Loucy (cell line): Measurements from ENCODE around the gene ENPP3.

Experiments used
- H2AFZ ChIP-seq: fragments of 200-600 bp; sonication (generic); 2 replicates; pipeline ENCODE4 v1.6.0; 2016; ENCODE audit warnings: antibody characterized with exemption, mild to moderate bottlenecking, low read length, moderate library complexity
- H3F3A ChIP-seq: fragments of 200-600 bp; 2 replicates; pipeline ENCODE4 v1.6.0; 2016; ENCODE audit warnings: antibody characterized with exemption, low read depth, mild to moderate bottlenecking
- H3K27me3 ChIP-seq: fragments of 200-600 bp; sonication (generic); 2 replicates; pipeline ENCODE4 v1.6.1; 2014; ENCODE audit warnings: low read length, mild to moderate bottlenecking; ENCODE audit not compliant: insufficient read depth, poor library complexity, severe bottlenecking
- H3K36me3 ChIP-seq: fragments of 200-600 bp; sonication (generic); 2 replicates; pipeline ENCODE4 v1.6.1; 2016; ENCODE audit warnings: low read length; ENCODE audit not compliant: insufficient read depth
- H3K4me1 ChIP-seq: fragments of 200-600 bp; sonication (generic); 2 replicates; pipeline ENCODE4 v1.5.1; 2014; ENCODE audit warnings: low read length, mild to moderate bottlenecking; ENCODE audit not compliant: insufficient read depth, poor library complexity, severe bottlenecking
- H3K4me2 ChIP-seq: fragments of 200-600 bp; sonication (generic); 2 replicates; pipeline ENCODE4 v1.6.0; 2014; ENCODE audit warnings: antibody characterized with exemption, low read length, low read depth, mild to moderate bottlenecking; ENCODE audit not compliant: poor library complexity, severe bottlenecking
- H3K4me3 ChIP-seq: fragments of 200-600 bp; sonication (generic); 2 replicates; pipeline ENCODE4 v1.5.1; 2014; ENCODE audit warnings: low read length, mild to moderate bottlenecking, mixed read lengths; ENCODE audit not compliant: poor library complexity, severe bottlenecking
- H3K79me2 ChIP-seq: fragments of 200-600 bp; sonication (generic); 2 replicates; pipeline ENCODE4 v1.6.1; 2014; ENCODE audit warnings: low read length; ENCODE audit not compliant: insufficient read depth
- H3K9ac ChIP-seq: fragments of 200-600 bp; sonication (generic); 2 replicates; pipeline ENCODE4 v1.6.0; 2014; ENCODE audit warnings: mild to moderate bottlenecking, low read depth, low read length, moderate library complexity; ENCODE audit not compliant: poor library complexity, severe bottlenecking
- H3K9me2 ChIP-seq: fragments of 200-600 bp; sonication (generic); replicated peaks from 2 replicates; pipeline ENCODE4 v1.6.1; 2016; ENCODE audit warnings: low read depth, low read length, mixed read lengths
- H3K9me3 ChIP-seq: fragments of 200-600 bp; sonication (generic); 2 replicates; pipeline ENCODE4 v1.6.1; 2014; ENCODE audit warnings: mild to moderate bottlenecking, antibody characterized with exemption, low read length, low read depth; ENCODE audit not compliant: insufficient read depth
- H4K20me1 ChIP-seq: fragments of 200-600 bp; sonication (generic); 2 replicates; pipeline ENCODE4 v1.6.0; 2014; ENCODE audit warnings: antibody characterized with exemption, low read length, mild to moderate bottlenecking; ENCODE audit not compliant: insufficient read depth, poor library complexity, severe bottlenecking
- CTCF ChIP-seq: fragments of 200-600 bp; sonication (generic); conservative IDR thresholded peaks from 2 replicates; pipeline ENCODE4 v1.5.1; 2014; ENCODE audit warnings: mild to moderate bottlenecking, antibody characterized with exemption, low read length
- EZH2phosphoT487 ChIP-seq: fragments of 200-600 bp; IDR thresholded peaks from 2 replicates; pipeline ENCODE4 v1.6.1; 2018; ENCODE audit warnings: antibody characterized with exemption, mild to moderate bottlenecking, moderate library complexity, borderline replicate concordance

Gene ENPP3

GRCh38 chr6:131765081-131765803, 128.1 kb downstream of the ENPP3 start:
- H2AFZ ChIP-seq = no peak overlapping the region
- no peak overlapping the region for H3K4me2 ChIP-seq
- H3K79me2 ChIP-seq = no peaks in the 10 kb centered on the region
- TF ChIP-seq EZH2phosphoT487 (no peak), CTCF (no peak)
- no peaks in the 10 kb centered on the region for H3K9me3 ChIP-seq
- no peaks in the 10 kb centered on the region for H3K36me3 ChIP-seq
- H3K27me3 ChIP-seq = peaks cover 16% of the 10 kb centered on the region
- no peaks in the 10 kb centered on the region for H3F3A ChIP-seq
- H3K4me3 ChIP-seq = no peak overlapping the region
- no peak overlapping the region for H3K9ac ChIP-seq
- H4K20me1 ChIP-seq = no peaks in the 10 kb centered on the region
- no peaks in the 10 kb centered on the region for H3K9me2 ChIP-seq
- no peaks in the 10 kb centered on the region for H3K4me1 ChIP-seq

- Histone ChIP-seq H4K20me1 (no peaks in the 10 kb centered on the region), H3K9me3 (no peaks in the 10 kb centered on the region), H3K4me2 (no peak overlapping the region), H3K36me3 (no peaks in the 10 kb centered on the region), H3K79me2 (no peaks in the 10 kb centered on the region), H3K9ac (no peak overlapping the region), H3K4me1 (no peaks in the 10 kb centered on the region), H3K4me3 (no peak overlapping the region), H3K9me2 (no peaks in the 10 kb centered on the region), H3F3A (no peaks in the 10 kb centered on the region), H2AFZ (no peak overlapping the region), H3K27me3 (peaks cover 21% of the 10 kb centered on the region)
- TF ChIP-seq EZH2phosphoT487 = no peak
- TF ChIP-seq CTCF = no peak
Observed at GRCh38 chr6:131765804-131766135, 128.7 kb downstream of the ENPP3 start.

GRCh38 chr6:131766631-131767030, 129.5 kb downstream of the ENPP3 start:
- Histone ChIP-seq H3K4me2 (no peak overlapping the region), H3K9me3 (no peaks in the 10 kb centered on the region)

More at GRCh38 chr6:131766631-131767030, 129.5 kb downstream of the ENPP3 start:
- H2AFZ ChIP-seq = no peak overlapping the region
- no peak overlapping the region for H3K9ac ChIP-seq
- H3K4me1 ChIP-seq = no peaks in the 10 kb centered on the region
- no peaks in the 10 kb centered on the region for H3K9me2 ChIP-seq
- H3F3A ChIP-seq = no peaks in the 10 kb centered on the region
- TF ChIP-seq CTCF (no peak), EZH2phosphoT487 (no peak)
- H3K27me3 ChIP-seq = peaks cover 25% of the 10 kb centered on the region
- H4K20me1 ChIP-seq = no peaks in the 10 kb centered on the region
- H3K79me2 ChIP-seq = no peaks in the 10 kb centered on the region
- no peak overlapping the region for H3K4me3 ChIP-seq
- no peaks in the 10 kb centered on the region for H3K36me3 ChIP-seq
